Stimulated activated CD4-positive, alpha-beta T cell treated with anti-CD3 and anti-CD28 coated beads, Interleukin-15, amount 100 ng/mL, for 24 hours (primary cell): Measurements from ENCODE around the gene SRGN.
"Not testable (repeated sequence)": the region's sequence is repeated elsewhere in the genome, so short reads cannot be mapped to it uniquely, and the experiment has no call there.

Experiments
- DNase-seq: peaks from one replicate; pipeline ENCODE4 v3.0.0-alpha.2; 2020

SRGN gene

DNA sequence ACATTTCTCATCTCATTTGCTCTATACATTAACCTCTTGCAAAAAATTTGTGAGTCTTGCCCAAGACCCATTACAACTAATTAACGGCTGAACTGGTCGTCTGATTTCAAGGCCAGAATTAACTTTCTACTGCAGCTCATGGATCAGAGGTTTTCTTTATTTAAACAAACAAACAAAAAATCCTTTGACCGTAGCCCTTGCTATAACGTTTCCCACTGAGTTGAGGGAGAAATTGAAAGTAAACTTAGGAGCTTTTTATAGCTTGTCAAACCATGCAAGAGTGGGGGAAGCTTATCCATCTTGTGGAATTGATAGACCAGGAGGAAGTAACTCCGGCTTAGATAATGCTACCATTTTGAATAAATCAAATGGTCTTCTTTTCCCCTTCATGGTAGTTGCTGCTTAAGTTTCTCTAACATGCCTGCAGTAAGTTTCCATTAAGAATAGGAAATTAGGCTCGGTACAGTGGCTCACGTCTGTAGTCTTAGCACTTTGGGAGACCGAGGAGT is 3.3 kb downstream of the SRGN start:
- no peak for DNase-seq

DNA sequence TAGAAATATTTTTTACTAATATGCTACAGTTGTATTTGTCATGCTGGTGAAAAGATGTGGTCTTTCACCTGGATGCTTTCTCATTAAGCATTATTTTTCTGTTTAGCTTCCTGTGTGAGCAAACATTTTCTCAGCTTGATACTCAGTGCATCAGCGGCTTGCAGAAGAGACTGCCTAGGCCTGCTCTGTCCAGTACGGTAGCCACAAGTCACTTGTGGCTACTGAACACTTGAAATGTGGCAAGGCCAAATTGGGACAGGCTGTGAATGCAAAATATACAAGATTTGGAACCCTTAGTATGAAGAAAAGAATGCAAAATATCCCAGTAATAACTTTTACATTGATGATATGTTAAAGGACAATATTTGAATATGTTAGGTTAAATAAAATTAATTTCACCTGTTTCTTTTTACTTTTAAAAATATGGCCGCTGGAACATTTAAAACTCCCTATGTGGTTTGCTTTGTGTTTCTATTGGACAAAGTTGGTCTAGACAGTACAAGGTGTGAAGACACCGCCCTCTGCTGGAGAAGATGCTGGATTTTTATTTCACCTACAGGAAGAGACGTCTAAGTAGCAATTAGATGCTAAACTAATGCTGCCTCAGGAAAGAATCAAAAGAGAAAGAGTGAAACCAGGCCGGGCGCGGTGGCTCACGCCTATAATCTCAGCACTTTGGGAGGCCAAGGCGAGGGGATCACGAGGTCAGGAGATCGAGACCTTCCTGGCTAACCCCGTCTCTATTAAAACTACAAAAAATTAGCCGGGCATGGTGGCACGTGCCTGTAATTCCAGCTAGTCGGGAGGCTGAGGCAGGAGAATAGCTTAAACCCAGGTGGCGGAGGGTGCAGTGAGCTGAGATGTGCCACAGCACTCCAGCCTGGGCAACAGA is 5.3 kb downstream of the SRGN start:
- peak; percentile 86 for DNase-seq

DNA sequence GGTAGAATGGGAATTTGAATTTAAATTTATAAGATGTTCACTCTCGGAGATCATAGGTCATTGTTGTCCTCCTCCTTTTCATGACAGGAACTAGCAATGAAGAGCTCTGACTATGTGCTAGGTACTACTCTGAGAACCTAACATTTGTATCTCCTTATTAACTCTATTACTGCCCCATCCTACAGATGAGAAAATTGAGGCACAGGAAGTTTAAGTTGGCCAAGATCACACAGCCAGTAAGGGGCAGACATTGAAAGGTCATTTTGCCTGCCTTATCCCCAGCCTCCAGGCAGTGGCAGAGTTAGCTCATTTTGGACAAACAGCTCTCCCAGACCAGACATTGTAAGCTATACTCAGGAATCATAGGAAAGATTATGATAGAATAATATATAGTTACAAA is 6.0 kb downstream of the SRGN start:
- DNase-seq, result no peak

DNA sequence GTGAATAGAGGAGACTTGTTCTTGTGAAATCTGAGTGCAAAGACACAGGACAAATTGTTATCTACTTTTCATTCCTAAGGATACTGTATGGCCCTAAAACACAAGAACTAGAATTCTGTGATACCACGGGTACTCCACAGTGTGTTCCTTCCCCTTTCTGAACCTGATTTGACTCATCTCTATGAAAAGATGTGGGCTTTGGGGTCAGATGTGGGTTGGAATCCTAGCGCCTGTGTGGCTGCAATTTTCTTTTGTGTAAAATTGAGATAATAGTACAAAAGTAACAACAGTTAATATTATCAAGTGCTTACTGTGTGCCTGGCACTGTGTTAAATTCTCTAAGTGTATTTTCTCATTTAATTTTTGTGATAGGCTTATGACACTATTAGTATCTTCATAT is 8.1 kb downstream of the SRGN start:
- no peak for DNase-seq

DNA sequence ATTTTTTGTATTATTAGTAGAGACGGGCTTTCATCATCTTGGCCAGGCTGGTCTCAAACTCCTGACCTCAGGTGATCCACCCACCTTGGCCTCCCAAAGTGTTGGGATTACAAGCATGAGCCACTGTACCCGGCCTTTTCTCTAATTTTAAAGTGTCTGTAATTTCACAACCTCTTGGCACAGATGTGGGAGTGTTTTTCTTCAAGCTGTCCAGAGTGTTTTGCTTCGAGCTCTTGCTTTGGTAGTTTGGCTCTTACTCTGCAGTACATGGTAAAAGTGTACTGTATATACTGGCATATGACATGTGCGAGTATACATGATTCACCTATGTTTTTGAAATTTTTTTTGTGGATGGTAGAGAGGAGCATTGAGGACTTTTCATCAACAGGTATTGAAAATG is 9.8 kb downstream of the SRGN start:
- no peak for DNase-seq

DNA sequence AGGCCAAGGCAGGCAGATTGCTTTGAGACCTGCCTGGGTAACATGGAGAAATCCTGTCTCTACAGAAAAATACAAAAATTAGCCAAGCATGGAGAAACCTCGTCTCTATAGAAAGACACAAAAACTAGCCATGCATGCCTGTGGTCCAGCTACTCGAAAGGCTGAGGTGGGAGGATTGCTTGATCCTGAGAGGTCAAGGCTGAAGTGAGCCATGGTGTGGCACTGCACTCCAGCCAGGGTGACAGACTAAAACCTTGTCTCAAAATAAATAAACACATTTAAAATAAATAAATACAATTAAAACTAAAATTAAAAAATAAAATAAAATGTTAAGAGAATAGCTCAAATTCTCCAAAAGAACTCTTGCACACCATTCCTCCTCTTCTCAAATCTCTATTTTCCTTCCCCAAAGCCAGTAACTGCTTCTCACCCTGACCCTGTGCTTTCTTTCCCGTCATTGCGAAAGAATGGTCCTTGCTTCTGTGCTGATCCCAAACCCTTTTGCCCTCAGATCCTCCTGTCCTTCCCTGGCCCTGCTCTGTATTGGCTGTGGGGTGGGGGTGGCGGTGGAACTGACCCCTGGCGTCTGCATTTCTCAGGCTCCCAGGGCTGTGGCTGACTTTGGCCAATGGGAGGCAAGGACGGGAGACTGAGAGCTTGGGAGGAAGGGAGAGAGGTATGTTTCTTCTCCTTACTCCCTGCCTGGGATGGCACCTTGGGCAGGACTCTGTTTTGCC is 12.4 kb downstream of the SRGN start:
- no peak for DNase-seq

DNA sequence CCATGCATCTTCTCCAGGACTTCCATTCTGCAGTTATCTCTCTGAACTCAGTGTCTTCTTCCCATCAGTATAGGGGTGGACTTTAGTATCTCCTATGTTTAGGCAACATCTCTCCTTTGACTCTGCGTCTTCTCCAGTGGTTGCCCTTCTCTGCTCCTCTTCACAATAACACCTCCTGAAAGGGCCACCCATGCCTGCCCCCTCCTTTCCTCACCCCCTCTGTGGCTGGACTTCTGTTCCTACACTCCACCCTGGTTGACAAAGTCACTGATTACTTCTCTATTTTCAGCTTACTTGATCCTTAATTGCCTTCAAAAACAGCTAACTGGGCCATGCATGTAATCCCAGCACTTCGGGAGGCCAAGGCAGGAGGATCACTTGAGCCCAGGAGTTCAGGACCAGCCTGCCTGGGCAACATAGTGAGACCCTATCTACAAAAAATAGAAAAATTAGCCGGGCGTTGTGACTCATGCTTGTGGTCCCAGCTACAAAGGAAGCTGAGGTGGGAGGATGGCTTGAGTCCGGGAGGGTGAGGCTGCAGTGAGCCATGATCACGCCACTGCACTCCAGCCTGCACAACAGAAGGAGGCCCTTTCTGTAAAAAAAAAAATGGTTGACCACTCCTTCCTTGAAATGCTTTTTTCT is 13.7 kb downstream of the SRGN start:
- DNase-seq, result peak; percentile 36

DNA sequence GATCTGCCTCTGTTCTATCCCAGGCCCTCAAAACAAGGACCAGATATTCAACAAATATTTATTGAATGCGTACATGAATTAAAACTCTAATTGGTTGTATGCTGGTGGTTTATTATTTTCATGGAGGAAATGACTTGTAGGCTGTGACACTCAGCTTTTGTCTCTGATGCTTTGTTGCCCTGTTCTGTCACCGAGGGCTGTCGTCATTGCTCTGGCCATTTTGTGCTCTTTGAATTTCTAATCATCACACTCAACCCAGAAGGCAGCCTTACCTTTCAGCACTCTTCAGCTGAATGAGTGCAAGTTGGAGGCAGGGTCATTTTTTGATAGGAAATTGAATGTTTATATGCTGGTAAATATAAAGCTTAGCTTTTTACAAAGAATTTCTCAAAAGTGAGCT is 14.5 kb downstream of the SRGN start:
- DNase-seq, result no peak

DNA sequence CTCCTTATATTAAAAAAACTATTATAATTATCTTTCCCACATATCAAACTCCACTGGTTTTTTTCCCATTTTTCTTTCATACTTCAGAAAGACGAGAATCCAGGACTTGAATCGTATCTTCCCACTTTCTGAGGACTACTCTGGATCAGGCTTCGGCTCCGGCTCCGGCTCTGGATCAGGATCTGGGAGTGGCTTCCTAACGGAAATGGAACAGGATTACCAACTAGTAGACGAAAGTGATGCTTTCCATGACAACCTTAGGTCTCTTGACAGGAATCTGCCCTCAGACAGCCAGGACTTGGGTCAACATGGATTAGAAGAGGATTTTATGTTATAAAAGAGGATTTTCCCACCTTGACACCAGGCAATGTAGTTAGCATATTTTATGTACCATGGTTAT is 15.9 kb downstream of the SRGN start:
- DNase-seq, result no peak

DNA sequence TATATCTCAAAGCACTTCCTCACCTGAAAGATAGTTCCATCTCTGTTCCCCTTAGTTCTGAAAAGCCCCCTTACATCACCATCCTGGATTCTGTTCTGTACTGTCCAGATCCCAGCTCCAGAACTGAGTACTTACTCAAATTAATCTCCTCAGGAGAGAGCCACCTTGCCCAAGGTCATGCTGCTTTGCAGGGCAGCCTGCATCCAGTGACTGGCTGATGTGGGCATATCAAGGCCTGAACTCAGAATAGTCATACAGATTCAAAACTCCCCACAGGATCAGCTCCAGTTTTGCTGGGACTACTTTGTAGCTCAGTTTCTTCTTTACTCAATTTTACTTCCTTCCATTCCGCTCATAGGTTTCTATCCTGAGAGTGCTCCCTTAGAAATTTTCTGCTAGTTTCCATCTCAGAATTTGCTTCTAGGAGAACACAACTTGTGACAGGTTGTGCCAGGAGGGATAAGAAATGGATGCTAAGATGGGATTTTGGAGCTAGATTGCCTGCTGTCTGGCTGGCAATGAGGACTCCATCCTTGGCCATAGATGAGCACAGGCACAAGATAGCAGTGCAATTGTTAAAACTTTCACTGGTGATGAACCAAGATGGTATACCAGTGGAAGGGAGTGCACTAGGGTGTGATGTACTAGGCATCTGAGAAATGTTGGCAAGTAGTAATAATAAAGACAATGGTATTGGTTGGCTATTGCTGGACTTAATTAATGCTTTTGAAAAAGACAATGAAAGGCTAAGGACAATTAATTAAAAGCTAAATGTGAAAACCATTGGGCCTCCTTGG is 17.3 kb downstream of the SRGN start:
- no peak for DNase-seq

DNA sequence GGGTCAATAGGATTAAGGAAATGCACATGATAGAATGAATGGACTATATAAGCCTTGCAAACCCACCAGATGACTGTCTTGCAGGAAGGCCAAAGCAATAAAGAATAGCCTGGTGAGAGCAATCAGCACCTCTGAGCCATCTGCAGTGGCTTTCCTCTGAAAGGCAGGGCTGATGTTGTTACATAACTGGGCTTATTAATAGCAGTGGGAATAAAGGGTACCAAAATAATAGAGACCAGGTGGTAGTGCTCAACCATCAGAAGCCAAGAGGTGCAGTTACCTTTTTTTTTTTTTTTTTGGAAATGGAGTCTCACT is 19.2 kb downstream of the SRGN start:
- no peak for DNase-seq

DNA sequence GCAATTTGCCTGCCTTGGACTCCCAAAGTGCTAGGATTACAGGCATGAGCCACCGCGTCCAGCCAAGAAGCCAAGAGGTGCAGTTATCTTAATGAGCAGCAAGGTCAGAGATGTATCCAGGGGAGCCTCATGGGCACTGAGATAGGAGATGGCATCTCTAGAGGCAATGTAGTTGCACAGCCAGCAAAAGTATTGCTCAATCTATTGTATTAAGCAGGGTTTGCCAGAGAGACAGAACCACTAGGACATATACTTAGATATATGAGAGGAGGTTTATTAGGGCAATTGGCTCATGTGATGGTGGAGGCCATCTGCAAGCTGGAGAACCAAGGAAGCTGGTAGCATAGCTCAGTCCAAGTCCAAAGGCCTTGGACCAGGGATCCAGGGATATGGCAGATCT is 19.8 kb downstream of the SRGN start:
- DNase-seq, result no peak

DNA sequence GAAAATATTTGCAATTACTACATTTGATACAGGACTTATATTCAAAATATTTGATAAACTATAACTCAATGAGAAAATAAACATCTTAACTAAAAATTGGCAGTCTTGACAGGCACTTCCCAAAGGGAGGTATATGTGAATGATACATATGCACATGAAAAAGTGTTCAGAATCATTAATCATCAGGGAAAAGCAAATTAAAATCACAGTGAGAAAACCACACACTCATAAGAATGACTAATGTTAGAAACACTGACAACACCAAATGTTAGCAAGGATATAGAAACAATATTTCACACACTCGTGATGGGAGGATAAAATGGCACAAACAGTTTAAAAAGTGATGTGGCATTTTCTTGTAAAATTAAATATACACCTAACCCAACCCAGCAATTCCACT is 32.0 kb downstream of the SRGN start:
- no peak for DNase-seq

DNA sequence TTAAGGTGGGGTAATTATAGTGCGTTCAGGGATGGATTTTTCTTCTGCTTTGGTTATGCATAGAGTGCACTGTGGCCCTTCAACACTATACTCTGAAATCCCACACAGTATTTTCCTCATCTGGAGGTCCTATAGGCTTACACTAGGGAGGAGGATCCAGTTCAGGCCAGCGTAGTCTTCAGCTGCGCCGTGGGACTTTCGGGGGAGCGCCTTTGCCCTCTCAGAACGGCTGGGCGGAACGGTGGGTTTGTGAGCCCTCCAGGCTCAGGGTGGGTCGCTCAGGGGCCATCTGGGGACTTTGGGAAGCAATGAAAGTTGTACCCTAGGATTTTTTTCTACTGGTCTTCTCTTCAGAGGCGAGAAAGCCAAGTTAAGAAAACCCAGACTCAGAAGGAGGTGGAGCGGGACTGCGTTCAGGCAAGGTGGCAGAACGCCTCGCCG is 35.4 kb downstream of the SRGN start:
- no peak for DNase-seq

DNA sequence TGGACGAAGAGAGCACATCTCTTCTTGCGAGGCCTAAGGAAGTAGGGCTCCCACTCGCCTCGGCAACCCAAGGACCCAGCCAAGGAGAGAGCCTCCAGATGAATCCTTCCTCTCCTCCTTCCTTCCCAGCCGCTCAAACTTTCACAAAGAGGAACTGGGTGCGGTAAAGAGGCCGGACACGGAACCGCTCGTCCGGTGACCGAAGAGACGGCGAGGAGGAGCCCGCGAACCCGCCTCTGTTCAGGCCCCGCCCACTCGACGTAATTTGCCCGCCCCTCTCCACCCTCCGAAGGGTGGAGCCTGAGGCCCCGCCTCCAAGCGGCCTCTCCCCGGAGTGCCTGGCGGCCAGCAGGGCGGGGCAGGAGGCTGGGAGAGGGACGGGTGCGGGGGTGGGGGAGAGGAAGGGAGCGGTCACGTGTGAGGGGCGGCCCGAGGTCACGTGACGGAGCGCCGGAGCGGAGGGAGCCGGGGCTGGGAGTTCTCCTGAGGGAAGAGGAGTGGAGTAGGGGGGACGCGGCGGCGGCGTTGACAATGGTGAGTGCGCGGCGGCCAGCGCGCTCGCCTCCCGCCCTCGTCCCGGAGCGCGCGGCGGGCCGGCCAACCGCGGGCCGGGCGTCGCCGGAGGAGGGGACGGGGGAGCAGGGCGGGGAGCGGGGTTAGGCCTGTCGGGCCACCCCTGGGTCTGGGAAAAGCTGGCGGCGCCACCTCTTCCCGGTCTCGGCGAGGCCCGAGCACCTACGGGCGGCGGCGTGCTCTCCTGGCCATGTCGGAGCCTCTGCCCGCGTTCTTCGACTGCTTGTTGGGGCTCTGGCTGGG is 36.1 kb downstream of the SRGN start, which contains the start of gene VPS26A:
TSS of gene VPS26A (plus strand) at position 432 of the 816 bp plus-strand sequence. CDS start at position 532, 100 bp downstream.
- DNase-seq, result peak; percentile 99

DNA sequence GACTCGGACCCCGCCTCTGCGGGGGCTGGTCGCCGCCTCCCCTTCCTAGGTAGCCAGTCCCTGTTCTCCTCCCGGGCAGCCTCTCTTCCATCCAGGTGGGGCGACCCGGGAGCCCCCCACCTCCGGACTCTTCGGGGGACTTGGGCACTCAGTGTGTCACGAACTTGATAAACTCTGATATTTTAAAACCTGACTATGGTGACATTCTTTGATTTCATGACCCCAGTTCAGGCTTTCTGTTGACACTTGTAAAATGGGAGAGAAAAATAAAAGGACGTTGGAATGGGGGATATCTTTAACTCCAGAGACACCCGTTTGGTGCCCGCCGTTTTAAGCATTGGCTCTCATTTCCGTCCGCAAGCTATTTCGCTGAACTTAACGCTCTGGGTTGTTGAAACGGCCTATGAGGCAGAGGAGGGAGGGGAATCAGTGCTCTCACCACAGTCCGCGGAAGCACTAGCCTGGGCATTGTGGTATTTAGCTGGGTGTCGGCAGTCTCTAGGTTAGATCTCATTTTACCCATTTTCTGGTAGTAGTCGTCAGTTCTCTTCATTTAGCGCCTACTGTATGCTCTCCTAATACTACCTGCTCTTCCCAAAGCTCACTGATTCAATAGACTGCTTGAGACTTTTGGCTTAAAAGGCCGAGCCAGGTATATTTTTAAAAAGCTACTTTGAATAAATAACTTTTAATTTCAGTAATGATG is 36.8 kb downstream of the SRGN start:
- DNase-seq, result peak; percentile 55

DNA sequence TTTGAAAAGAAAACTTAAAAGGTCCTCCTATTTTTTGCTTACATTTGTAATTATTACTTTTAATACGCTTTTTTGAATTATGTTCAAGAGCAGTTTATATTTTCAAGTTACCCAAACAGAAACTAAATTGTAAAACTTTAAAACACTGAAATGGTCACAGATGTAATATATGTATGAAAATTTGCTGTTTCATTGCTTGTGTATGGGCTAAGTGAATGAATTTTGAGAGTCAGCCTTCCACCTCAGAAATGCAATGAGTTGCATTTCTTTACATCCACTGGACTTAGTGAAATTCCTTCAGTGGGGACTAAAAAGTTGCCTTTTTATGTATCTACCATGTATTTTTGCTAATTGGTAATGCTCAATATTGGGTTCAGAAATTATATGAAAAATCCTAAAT is 37.7 kb downstream of the SRGN start:
- no peak for DNase-seq

DNA sequence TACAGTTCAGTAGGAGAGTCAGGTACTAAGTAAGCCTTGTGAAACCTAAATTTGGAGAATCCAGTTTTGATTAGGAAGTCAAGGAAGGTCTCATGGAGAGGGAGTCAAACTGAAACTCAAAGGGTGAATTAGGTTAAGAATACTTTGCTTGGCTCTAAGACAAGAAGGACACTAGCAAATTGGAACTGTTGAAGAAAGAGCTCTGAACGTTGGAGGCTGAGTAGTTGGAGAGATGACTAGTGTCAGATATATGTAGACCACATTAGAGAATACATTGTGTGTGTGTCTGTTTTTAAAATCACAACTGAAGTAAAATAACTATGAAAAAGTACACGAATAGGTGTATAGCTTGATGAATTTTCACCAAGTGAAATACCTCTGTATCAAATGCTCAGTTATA is 42.3 kb downstream of the SRGN start:
- DNase-seq, result no peak

DNA sequence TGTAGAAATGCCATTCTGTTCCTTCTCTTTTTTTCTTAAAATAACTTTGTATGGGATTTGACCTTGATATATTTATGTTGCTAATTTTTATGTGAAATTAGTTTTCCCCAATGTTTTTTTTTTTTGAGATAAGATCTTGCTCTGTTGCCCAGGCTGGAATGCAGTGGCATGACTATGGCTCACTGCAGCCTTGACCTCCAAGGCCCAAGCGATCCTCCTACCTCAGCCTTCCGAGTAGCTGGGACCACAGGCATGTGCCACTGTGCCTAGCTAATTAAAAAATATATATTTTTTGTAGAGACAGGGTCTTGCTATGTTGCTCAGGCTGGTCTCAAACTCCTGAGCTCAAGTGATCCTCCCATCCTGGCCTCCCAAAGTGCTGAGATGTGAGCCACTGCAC is 52.1 kb downstream of the SRGN start:
- no peak for DNase-seq

DNA sequence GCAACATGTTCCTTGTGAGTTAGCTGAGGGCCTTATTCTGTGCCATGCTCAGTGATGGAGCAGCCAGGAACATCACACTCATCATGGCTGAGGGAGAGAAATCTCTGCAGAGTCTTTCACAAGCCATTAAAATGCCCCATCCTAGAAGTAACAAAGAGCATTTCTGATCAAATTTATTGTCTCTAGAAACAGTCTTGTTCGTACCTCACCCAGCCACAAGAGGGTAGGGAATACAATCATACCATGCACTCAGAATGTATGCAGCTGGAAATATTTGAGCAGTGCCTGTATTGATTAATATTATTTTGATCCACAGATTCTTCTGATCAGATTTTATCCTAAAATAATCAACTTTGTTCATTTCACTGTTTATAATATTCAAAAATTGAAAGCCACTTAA is 53.4 kb downstream of the SRGN start:
- DNase-seq, result no peak

DNA sequence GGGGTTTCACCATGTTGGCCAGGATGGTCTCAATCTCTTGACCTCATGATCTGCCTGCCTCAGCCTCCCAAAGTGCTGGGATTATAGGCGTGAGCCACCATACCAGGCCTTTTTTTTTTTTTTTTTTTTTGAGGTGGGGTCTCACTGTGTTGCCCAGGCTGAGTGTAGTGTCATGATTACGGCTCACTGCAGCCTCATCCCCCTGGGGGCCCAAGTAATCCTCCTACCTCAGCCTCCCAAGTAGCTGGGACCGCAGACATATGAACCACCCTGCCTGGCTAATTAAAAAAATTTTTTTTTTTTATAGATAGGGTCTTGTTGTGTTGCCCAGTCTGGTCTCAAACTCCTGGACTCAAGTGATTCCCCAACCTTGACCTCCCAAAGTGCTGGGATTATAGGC is 54.2 kb downstream of the SRGN start:
- not testable (repeated sequence) for DNase-seq
